Gastrocnemius medialis (tissue), 4 donors: ENCODE results near the gene B3GLCT.

ENCODE experiments used
- POLR2A ChIP-seq, 2 donors: fragments of 450-650 bp; IDR thresholded peaks; one replicate each; pipeline ENCODE4 v1.6.1; 2017; ENCODE audit warnings: antibody characterized with exemption in 2 of 2, mild to moderate bottlenecking in 2 of 2, moderate library complexity in 2 of 2
- TF ChIP-seq, protein P1 (sequence below), 5 experiments: fragments of 450-650 bp in 3 of 5; fragments of 200-600 bp in 2 of 5; sonication (generic) in 2 of 5; IDR thresholded peaks in 4 of 5; conservative IDR thresholded peaks in 1 of 5; 1 replicate in 4 of 5; 2 replicates in 1 of 5; pipeline ENCODE4 v1.5.1; 2016 to 2019; ENCODE audit warnings: antibody characterized with exemption in 5 of 5, mild to moderate bottlenecking in 3 of 5, moderate library complexity in 3 of 5

DNA sequence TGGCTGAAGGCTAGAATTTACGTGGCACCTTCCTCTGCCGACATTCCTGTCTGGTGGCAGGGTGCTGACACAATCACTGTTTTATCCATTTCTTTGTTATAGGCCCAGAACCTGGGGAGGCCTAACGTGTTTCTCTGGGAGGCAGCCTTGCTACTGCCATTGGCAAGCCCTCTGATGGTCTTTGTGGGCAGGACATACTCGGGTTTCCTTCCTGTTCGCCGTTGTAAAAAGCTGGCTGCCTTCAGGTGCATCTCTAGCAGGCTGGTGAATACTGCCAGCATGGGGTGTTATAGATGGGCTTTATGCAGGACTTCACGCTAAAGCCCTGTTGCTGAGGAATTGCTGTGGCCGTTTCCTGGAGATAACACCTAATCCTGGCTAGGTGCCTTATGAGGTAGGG is 28.1 kb downstream of the B3GLCT start:
- TF ChIP-seq, protein P1, sequence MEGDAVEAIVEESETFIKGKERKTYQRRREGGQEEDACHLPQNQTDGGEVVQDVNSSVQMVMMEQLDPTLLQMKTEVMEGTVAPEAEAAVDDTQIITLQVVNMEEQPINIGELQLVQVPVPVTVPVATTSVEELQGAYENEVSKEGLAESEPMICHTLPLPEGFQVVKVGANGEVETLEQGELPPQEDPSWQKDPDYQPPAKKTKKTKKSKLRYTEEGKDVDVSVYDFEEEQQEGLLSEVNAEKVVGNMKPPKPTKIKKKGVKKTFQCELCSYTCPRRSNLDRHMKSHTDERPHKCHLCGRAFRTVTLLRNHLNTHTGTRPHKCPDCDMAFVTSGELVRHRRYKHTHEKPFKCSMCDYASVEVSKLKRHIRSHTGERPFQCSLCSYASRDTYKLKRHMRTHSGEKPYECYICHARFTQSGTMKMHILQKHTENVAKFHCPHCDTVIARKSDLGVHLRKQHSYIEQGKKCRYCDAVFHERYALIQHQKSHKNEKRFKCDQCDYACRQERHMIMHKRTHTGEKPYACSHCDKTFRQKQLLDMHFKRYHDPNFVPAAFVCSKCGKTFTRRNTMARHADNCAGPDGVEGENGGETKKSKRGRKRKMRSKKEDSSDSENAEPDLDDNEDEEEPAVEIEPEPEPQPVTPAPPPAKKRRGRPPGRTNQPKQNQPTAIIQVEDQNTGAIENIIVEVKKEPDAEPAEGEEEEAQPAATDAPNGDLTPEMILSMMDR (IDR thresholded peaks at IDR 0.05 in 4 of 5, conservative IDR thresholded peaks at IDR 0.05 in 1 of 5) = no peak
- TF ChIP-seq POLR2A (IDR thresholded peaks at IDR 0.05) = no peak
